HEK293 (cell line): Measurements from ENCODE around the gene TEX2.

Experiments
- CTCF ChIA-PET: fragments of 350-600 bp; formaldehyde crosslinking; extraction: SDS; loops from one replicate; lab custom pipeline; 2021; ENCODE audit warnings: antibody characterized with exemption; lab: Yijun Ruan, JAX
- POLR2A ChIA-PET: fragments of 300-600 bp; formaldehyde crosslinking; extraction: SDS; loops from one replicate; lab custom pipeline; 2020; ENCODE audit warnings: antibody characterized with exemption, inconsistent platforms; lab: Yijun Ruan, JAX
- H3K27ac ChIP-seq: fragments of 200-500 bp; sonication (Bioruptor generic); 2 replicates; pipeline ENCODE4 v1.5.1; 2014; ENCODE audit warnings: low read depth, low read length, control low read depth, inconsistent platforms; ENCODE audit errors: extremely low read depth
- H3K36me3 ChIP-seq, 2 experiments: fragments of 200-500 bp in 1 of 2; sonication (Bioruptor generic) in 1 of 2; 1 replicate in 1 of 2; 2 replicates in 1 of 2; pipeline ENCODE4 v1.5.1; 2014 to 2017; ENCODE audit warnings: inconsistent platforms in 2 of 2, low read length in 2 of 2; ENCODE audit not compliant: control insufficient read depth in 2 of 2, insufficient read depth in 1 of 2
- H3K4me1 ChIP-seq: fragments of 200-500 bp; sonication (Bioruptor generic); 2 replicates; pipeline ENCODE4 v1.5.1; 2014; ENCODE audit warnings: mild to moderate bottlenecking, low read length, inconsistent platforms; ENCODE audit not compliant: control insufficient read depth, insufficient read depth
- H3K4me3 ChIP-seq: 2 replicates; pipeline ENCODE4 v1.5.1; 2011; ENCODE audit warnings: low read depth, mild to moderate bottlenecking, control low read depth, low read length, moderate library complexity
- H3K9me3 ChIP-seq: fragments of 200-500 bp; sonication (Bioruptor generic); 2 replicates; pipeline ENCODE4 v1.5.1; 2014; ENCODE audit warnings: low read depth, low read length, inconsistent platforms; ENCODE audit not compliant: control insufficient read depth, insufficient read depth
- BCL6B ChIP-seq: fragments of 450-650 bp; formaldehyde crosslinking; IDR thresholded peaks from 2 replicates; pipeline ENCODE4 v1.5.1; 2017; ENCODE audit warnings: missing biosample characterization, missing genetic modification characterization
- GLI4 ChIP-seq: fragments of 450-650 bp; formaldehyde crosslinking; IDR thresholded peaks from 2 replicates; pipeline ENCODE4 v1.5.1; 2016; ENCODE audit warnings: missing biosample characterization, missing genetic modification characterization
- GLIS2 ChIP-seq: fragments of 450-650 bp; formaldehyde crosslinking; IDR thresholded peaks from 2 replicates; pipeline ENCODE4 v1.5.1; 2016; ENCODE audit warnings: missing biosample characterization, missing genetic modification characterization
- HOXC10 ChIP-seq: sonication (generic); formaldehyde crosslinking; IDR thresholded peaks from 2 replicates; pipeline ENCODE4 v1.8.1; 2023; ENCODE audit warnings: mild to moderate bottlenecking, missing genetic modification reagents
- KLF10 ChIP-seq: fragments of 450-650 bp; IDR thresholded peaks from 2 replicates; pipeline ENCODE4 v1.5.1; 2018; ENCODE audit warnings: missing biosample characterization, mild to moderate bottlenecking, missing genetic modification characterization
- SP7 ChIP-seq: fragments of 450-650 bp; formaldehyde crosslinking; IDR thresholded peaks from 2 replicates; pipeline ENCODE4 v1.5.1; 2016; ENCODE audit warnings: missing biosample characterization, missing genetic modification characterization
- ZBTB17 ChIP-seq: fragments of 450-650 bp; formaldehyde crosslinking; IDR thresholded peaks from 2 replicates; pipeline ENCODE4 v1.5.1; 2016; ENCODE audit warnings: missing biosample characterization, missing genetic modification characterization
- ZBTB26 ChIP-seq: fragments of 450-650 bp; formaldehyde crosslinking; optimal IDR thresholded peaks from 2 replicates; pipeline ENCODE3; 2016; ENCODE audit warnings: missing biosample characterization, mild to moderate bottlenecking, missing genetic modification characterization
- ZBTB8A ChIP-seq: fragments of 450-650 bp; formaldehyde crosslinking; IDR thresholded peaks from 2 replicates; pipeline ENCODE4 v1.5.1; 2016; ENCODE audit warnings: missing biosample characterization, missing genetic modification characterization
- ZNF112 ChIP-seq: fragments of 450-650 bp; formaldehyde crosslinking; IDR thresholded peaks from 2 replicates; pipeline ENCODE4 v1.5.0; 2017; ENCODE audit warnings: missing biosample characterization, missing genetic modification characterization
- ZNF26 ChIP-seq: fragments of 450-650 bp; formaldehyde crosslinking; IDR thresholded peaks from 2 replicates; pipeline ENCODE4 v1.5.1; 2016; ENCODE audit warnings: missing biosample characterization, missing genetic modification characterization
- ZNF324 ChIP-seq: fragments of 450-650 bp; formaldehyde crosslinking; IDR thresholded peaks from 2 replicates; pipeline ENCODE4 v1.5.1; 2016; ENCODE audit warnings: missing biosample characterization, missing genetic modification characterization
- ZNF350 ChIP-seq: fragments of 450-650 bp; formaldehyde crosslinking; IDR thresholded peaks from 2 replicates; pipeline ENCODE4 v1.5.0; 2017; ENCODE audit warnings: missing biosample characterization, mild to moderate bottlenecking, missing genetic modification characterization
- ZNF398 ChIP-seq: fragments of 450-650 bp; formaldehyde crosslinking; IDR thresholded peaks from 2 replicates; pipeline ENCODE4 v1.5.1; 2017; ENCODE audit warnings: missing biosample characterization, missing genetic modification characterization
- ZNF423 ChIP-seq: fragments of 450-650 bp; formaldehyde crosslinking; IDR thresholded peaks from 2 replicates; pipeline ENCODE4 v1.5.1; 2016; ENCODE audit warnings: missing biosample characterization, missing genetic modification characterization
- ZNF514 ChIP-seq: fragments of 450-650 bp; formaldehyde crosslinking; IDR thresholded peaks from 2 replicates; pipeline ENCODE4 v1.5.1; 2016; ENCODE audit warnings: missing biosample characterization, missing genetic modification characterization
- ZNF518A ChIP-seq: fragments of 450-650 bp; formaldehyde crosslinking; conservative IDR thresholded peaks from 2 replicates; pipeline ENCODE4 v1.5.1; 2016; ENCODE audit warnings: low read depth, missing biosample characterization, missing genetic modification characterization
- ZNF561 ChIP-seq: fragments of 450-650 bp; IDR thresholded peaks from 2 replicates; pipeline ENCODE4 v1.5.1; 2018; ENCODE audit warnings: missing biosample characterization, missing genetic modification characterization, borderline replicate concordance
- ZNF585B ChIP-seq: fragments of 450-650 bp; formaldehyde crosslinking; IDR thresholded peaks from 2 replicates; pipeline ENCODE4 v1.5.1; 2016; ENCODE audit warnings: missing biosample characterization, missing genetic modification characterization
- ZNF623 ChIP-seq: fragments of 450-650 bp; formaldehyde crosslinking; IDR thresholded peaks from 2 replicates; pipeline ENCODE4 v1.5.1; 2016; ENCODE audit warnings: missing biosample characterization, missing genetic modification characterization
- ZNF624 ChIP-seq: fragments of 450-650 bp; formaldehyde crosslinking; IDR thresholded peaks from 2 replicates; pipeline ENCODE4 v1.5.1; 2017; ENCODE audit warnings: missing biosample characterization, missing genetic modification characterization
- ZNF670 ChIP-seq: fragments of 450-650 bp; formaldehyde crosslinking; IDR thresholded peaks from 2 replicates; pipeline ENCODE4 v1.5.1; 2016; ENCODE audit warnings: missing biosample characterization, missing genetic modification characterization, low read depth
- ZNF830 ChIP-seq: fragments of 450-650 bp; IDR thresholded peaks from 2 replicates; pipeline ENCODE4 v1.5.0; 2018; ENCODE audit warnings: missing biosample characterization, missing genetic modification characterization, low read depth, mild to moderate bottlenecking, moderate library complexity
- ZSCAN16 ChIP-seq: fragments of 450-650 bp; formaldehyde crosslinking; IDR thresholded peaks from 2 replicates; pipeline ENCODE4 v1.5.1; 2016; ENCODE audit warnings: missing biosample characterization, missing genetic modification characterization
- ZSCAN30 ChIP-seq: fragments of 450-650 bp; IDR thresholded peaks from 2 replicates; pipeline ENCODE4 v1.5.1; 2018; ENCODE audit warnings: missing biosample characterization, mild to moderate bottlenecking, missing genetic modification characterization, moderate library complexity

TEX2 gene

GRCh38 chr17:64243340-64243739 lies 19.7 kb downstream of the TEX2 start:
- H3K4me1 ChIP-seq: peaks cover 8% of the 10 kb centered on the region
- POLR2A ChIA-PET: no interaction called here
- CTCF ChIA-PET: interaction anchor here (1.0 kb wide), 2 partner anchors 110 to 324 kb away, joined by 3 read pairs; no protein-coding TSS in a partner anchor
- no peak overlapping the region for H3K4me3 ChIP-seq
- no peak overlapping the region for H3K27ac ChIP-seq
- no peaks in the 10 kb centered on the region for H3K36me3 ChIP-seq
- no peaks in the 10 kb centered on the region for H3K9me3 ChIP-seq
- TF ChIP-seq ZNF324 (tag by site-specific recombination) (no peak), ZNF623 (tag by site-specific recombination) (no peak), ZNF518A (tag by site-specific recombination) (no peak), ZNF26 (no peak), BCL6B (tag by site-specific recombination) (no peak), ZNF112 (tag by site-specific recombination) (no peak), ZNF830 (tag by site-specific recombination) (no peak), GLI4 (tag by site-specific recombination) (no peak), SP7 (tag by site-specific recombination) (no peak)

- no peak overlapping the region for H3K4me3 ChIP-seq
- no peak overlapping the region for H3K27ac ChIP-seq
- ChIA-PET CTCF (no interaction called here), POLR2A (no interaction called here)
- no peaks in the 10 kb centered on the region for H3K9me3 ChIP-seq
- peaks cover 8% of the 10 kb centered on the region for H3K4me1 ChIP-seq
- H3K36me3 ChIP-seq: no peaks in the 10 kb centered on the region
- TF ChIP-seq ZNF670 (tag by site-specific recombination) (no peak), ZBTB26 (no peak), HOXC10 (no peak), ZNF350 (tag by site-specific recombination) (no peak), ZSCAN16 (no peak), ZBTB8A (tag by site-specific recombination) (no peak), ZNF514 (tag by site-specific recombination) (no peak), ZNF624 (tag by site-specific recombination) (no peak), GLIS2 (tag by site-specific recombination) (no peak), ZBTB17 (tag by site-specific recombination) (no peak), KLF10 (no peak), ZSCAN30 (no peak), ZNF585B (no peak), ZNF561 (tag by site-specific recombination) (no peak), ZNF423 (tag by site-specific recombination) (no peak), ZNF398 (no peak)
Observed at GRCh38 chr17:64242633-64243032, 20.4 kb downstream of the TEX2 start.
